B cell (primary cell): ENCODE data around the gene FAHD1. TPM values are rescaled to one million over a fixed set of nuclear protein-coding genes. Genes with fewer than 3 reads are reported as not detected.

Experiments used
- ATAC-seq: fragments of 200-7000 bp; cut with Tn5 transposase; one replicate; pipeline ENCODE4 v1.10.0; 2021; ENCODE audit warnings: low read depth, mild to moderate bottlenecking, moderate number of reproducible peaks, moderate library complexity
- CTCF ChIA-PET: fragments of 350-600 bp; sonication (Branson Sonifier 250); formaldehyde crosslinking; loops from one replicate; lab custom pipeline; 2021; ENCODE audit warnings: antibody characterized with exemption, inconsistent platforms; lab: Charles Lee
- POLR2A ChIA-PET: fragments of 350-600 bp; sonication (Branson Sonifier 250); formaldehyde crosslinking; loops from one replicate; lab custom pipeline; 2021; ENCODE audit warnings: antibody characterized with exemption; lab: Charles Lee
- DNase-seq: peaks from one replicate; pipeline ENCODE4 v3.0.0; 2013
- H2AFZ ChIP-seq: 2 replicates; pipeline ENCODE4 v1.6.1; 2012; ENCODE audit warnings: mild to moderate bottlenecking, low read depth, low read length; ENCODE audit not compliant: insufficient read depth, poor library complexity, severe bottlenecking
- H3K27ac ChIP-seq, 2 donors: 1 replicate in 1 of 2; 2 replicates in 1 of 2; pipeline ENCODE4 v1.5.1; 2012 to 2013; ENCODE audit warnings: low read length in 2 of 2, mild to moderate bottlenecking in 2 of 2, moderate library complexity in 1 of 2
- H3K27me3 ChIP-seq, 4 experiments: fragments of 200-600 bp in 1 of 4; sonication (generic) in 1 of 4; replicated peaks in 1 of 4; 1 replicate in 2 of 4; 2 replicates in 2 of 4; pipeline versions ENCODE4 v1.6.1 to v1.7.0; 2013 to 2016; ENCODE audit warnings: low read length in 3 of 4, mild to moderate bottlenecking in 2 of 4, mixed read lengths in 1 of 4, moderate library complexity in 1 of 4; ENCODE audit not compliant: insufficient read depth in 4 of 4, control insufficient read depth in 3 of 4; ENCODE audit errors: control extremely low read depth in 1 of 4
- H3K36me3 ChIP-seq, 2 experiments: replicated peaks in 1 of 2; 1 replicate in 1 of 2; 2 replicates in 1 of 2; pipeline versions ENCODE4 v1.6.1 to v1.7.1; 2013; ENCODE audit warnings: low read length in 1 of 2; ENCODE audit not compliant: insufficient read depth in 2 of 2, control insufficient read depth in 1 of 2; ENCODE audit errors: control extremely low read depth in 1 of 2, extremely low read depth in 1 of 2
- H3K4me1 ChIP-seq, 2 donors: fragments of 200-600 bp in 1 of 2; sonication (generic) in 1 of 2; 1 replicate in 1 of 2; 2 replicates in 1 of 2; pipeline versions ENCODE4 v1.5.1 to v1.6.1; 2013 to 2017; ENCODE audit warnings: low read length in 2 of 2; ENCODE audit not compliant: control insufficient read depth in 2 of 2, insufficient read depth in 2 of 2
- H3K4me2 ChIP-seq: replicated peaks from 2 replicates; pipeline ENCODE3; 2012; ENCODE audit warnings: mild to moderate bottlenecking, low read depth, low read length; ENCODE audit not compliant: poor library complexity, severe bottlenecking
- H3K4me3 ChIP-seq, 5 experiments: fragments of 200-600 bp in 1 of 5; sonication (generic) in 1 of 5; 1 replicate in 3 of 5; 2 replicates in 2 of 5; pipeline versions ENCODE4 v1.5.1 to v1.7.0; 2011 to 2016; ENCODE audit warnings: low read length in 4 of 5, mild to moderate bottlenecking in 4 of 5, low read depth in 2 of 5, control low read depth in 1 of 5, moderate library complexity in 1 of 5; ENCODE audit not compliant: insufficient read depth in 1 of 5; ENCODE audit errors: control extremely low read depth in 1 of 5, extremely low read depth in 1 of 5
- H3K79me2 ChIP-seq: fragments of 200-600 bp; sonication (generic); one replicate; pipeline ENCODE4 v1.6.0; 2016; ENCODE audit warnings: low read length; ENCODE audit not compliant: control insufficient read depth, insufficient read depth
- H3K9ac ChIP-seq: fragments of 200-600 bp; sonication (generic); 2 replicates; pipeline ENCODE4 v1.6.1; 2017; ENCODE audit warnings: mild to moderate bottlenecking, low read length, moderate library complexity
- H3K9me3 ChIP-seq, 3 donors: one replicate each; pipeline versions ENCODE4 v1.6.1 to v1.7.1; 2013; ENCODE audit warnings: low read length in 2 of 3; ENCODE audit not compliant: control insufficient read depth in 2 of 3, insufficient read depth in 1 of 3; ENCODE audit errors: control extremely low read depth in 1 of 3
- H4K20me1 ChIP-seq: 2 replicates; pipeline ENCODE4 v1.6.0; 2012; ENCODE audit warnings: mild to moderate bottlenecking, low read length; ENCODE audit not compliant: insufficient read depth, control insufficient read depth, poor library complexity, severe bottlenecking
- H3K27ac Mint-ChIP-seq: one replicate; pipeline ENCODE4 v1.8.0; 2021; ENCODE audit warnings: mixed read lengths
- H3K27me3 Mint-ChIP-seq: one replicate; pipeline ENCODE4 v1.8.0; 2021; ENCODE audit warnings: mixed read lengths
- H3K4me1 Mint-ChIP-seq: one replicate; pipeline ENCODE4 v1.8.0; 2021; ENCODE audit warnings: mixed read lengths
- H3K4me3 Mint-ChIP-seq: one replicate; pipeline ENCODE4 v1.8.0; 2021; ENCODE audit warnings: mixed read lengths
- H3K9me3 Mint-ChIP-seq: one replicate; pipeline ENCODE4 v1.8.0; 2022; ENCODE audit warnings: mixed read lengths; ENCODE audit not compliant: insufficient read depth
- EZH2 ChIP-seq: IDR thresholded peaks from 2 replicates; pipeline ENCODE4 v1.6.1; 2012; ENCODE audit warnings: borderline replicate concordance, low read depth, mild to moderate bottlenecking, moderate library complexity, low read length; ENCODE audit not compliant: insufficient read depth, poor library complexity, severe bottlenecking
- WGBS: methylation state at CpG from one replicate; pipeline ENCODE4 v1.1.5; 2013; ENCODE audit warnings: missing lambda C conversion rate; ENCODE audit not compliant: insufficient coverage; 5-methylcytosine and 5-hydroxymethylcytosine counted together
- intact Hi-C: fragments of 100-400 bp; cut with micrococcal nuclease; formaldehyde crosslinking; loops from one replicate; pipeline ENCODE4 v1.10.0; 2022
- polyA plus RNA-seq: library from polyadenylated mRNA; depleted of rRNA; stranded (reverse); fragments of >200 nt; gene quantifications from 2 replicates; pipeline ENCODE4 v1.2.3, GENCODE V29; 2012
- total RNA-seq, 2 donors: library from RNA; stranded (reverse); fragments of 120-200 nt in 1 of 2; gene quantifications; 1 replicate in 1 of 2; 2 replicates in 1 of 2; pipeline versions ENCODE4 v1.2.3 to v1.2.4, GENCODE V29; 2013 to 2022
- TF ChIP-seq, protein P1 (sequence below): fragments of 200-600 bp; IDR thresholded peaks from one replicate; pipeline ENCODE4 v1.8.0; 2022; ENCODE audit warnings: antibody characterized with exemption, mild to moderate bottlenecking

FAHD1 gene
- total and polyA plus RNA-seq, 2 donors (not counting 1 experiment from before 2014, with no cell fraction given), result 11.0 to 14.5 TPM

DNA sequence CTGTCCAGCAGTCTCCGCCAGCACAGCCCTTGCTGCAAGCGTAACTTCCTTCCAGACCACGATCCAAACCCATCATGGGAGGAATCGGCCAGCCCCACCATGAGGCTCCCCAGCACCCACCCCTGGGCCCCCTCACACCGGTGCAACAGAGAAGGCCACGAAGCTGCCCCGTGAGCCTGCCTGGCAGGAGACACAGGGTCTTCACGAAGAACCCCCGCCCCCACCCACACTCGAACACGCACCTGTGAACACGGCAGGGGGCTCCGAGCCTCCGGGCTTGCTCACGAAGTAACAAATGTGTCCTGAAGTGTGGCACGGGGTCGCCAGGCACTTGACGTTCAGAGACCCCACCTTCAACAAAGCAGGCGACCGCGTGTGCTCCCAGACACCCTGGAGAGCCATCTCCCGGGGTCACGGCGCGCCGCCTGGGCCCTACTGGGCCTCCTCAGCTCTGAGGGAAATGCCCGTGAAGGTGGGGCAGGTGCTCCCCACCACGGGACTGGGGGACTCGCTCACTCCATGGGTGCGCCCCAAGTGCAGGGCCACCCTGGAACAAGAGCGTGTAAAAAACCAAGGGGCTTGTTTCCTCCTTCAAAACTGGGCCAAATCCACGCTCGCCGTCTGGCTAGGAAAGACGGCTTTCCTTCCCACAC lies 8.0 kb upstream of the FAHD1 start:
- Histone ChIP-seq H3K36me3 (peaks cover 2 to 54% of the 10 kb centered on the region in 2 experiments), H3K9ac (no peak overlapping the region)
- peaks cover 4% of the 10 kb centered on the region for H3K4me1 Mint-ChIP-seq

DNA sequence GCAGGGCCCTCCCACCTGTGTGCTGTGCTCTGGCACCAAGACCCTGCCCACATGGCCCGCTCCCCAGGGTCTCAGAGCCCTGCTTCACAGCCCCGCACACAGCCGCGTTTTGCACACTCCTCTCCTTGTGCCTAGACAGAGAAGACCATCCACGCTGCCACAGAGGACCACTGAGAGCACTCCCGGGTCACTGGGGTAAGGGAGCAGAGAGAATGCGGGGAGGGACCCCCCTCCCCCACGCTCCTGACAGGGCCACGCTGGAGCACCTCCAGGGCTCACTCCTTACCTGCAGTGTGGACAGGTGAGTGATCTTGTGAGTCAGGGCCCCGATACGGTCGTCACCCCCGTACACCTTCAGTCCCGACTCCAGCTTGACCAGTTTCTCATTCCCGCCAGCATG lies 7.4 kb upstream of the FAHD1 start:
- POLR2A ChIA-PET, result no interaction called here
- CTCF ChIA-PET, result no interaction called here
- H3K9me3 ChIP-seq, result no peaks in the 10 kb centered on the region
- peaks cover 38% of the 10 kb centered on the region for H3K79me2 ChIP-seq
- H3K4me1 Mint-ChIP-seq, result peaks cover 9% of the 10 kb centered on the region
- H4K20me1 ChIP-seq, result peaks cover 47% of the 10 kb centered on the region
- WGBS, result 98% methylated on average over 10 of the region's 15 CpGs
- H3K27ac ChIP-seq, result no peak overlapping the region
- H3K27ac Mint-ChIP-seq, result no peak overlapping the region
- no peak overlapping the region for H3K4me3 Mint-ChIP-seq
- ATAC-seq (no peak), DNase-seq (no peak)
- peaks cover 2 to 54% of the 10 kb centered on the region in 2 experiments for H3K36me3 ChIP-seq
- no peaks in the 10 kb centered on the region for H3K4me1 ChIP-seq
- no peaks in the 10 kb centered on the region for H3K27me3 Mint-ChIP-seq
- no peaks in the 10 kb centered on the region for H3K27me3 ChIP-seq
- no peak overlapping the region for H3K4me3 ChIP-seq
- no peak overlapping the region for H2AFZ ChIP-seq
- H3K4me2 ChIP-seq, result no peak overlapping the region
- H3K9ac ChIP-seq, result no peak overlapping the region
- H3K9me3 Mint-ChIP-seq, result no peaks in the 10 kb centered on the region
- TF ChIP-seq, protein P1, sequence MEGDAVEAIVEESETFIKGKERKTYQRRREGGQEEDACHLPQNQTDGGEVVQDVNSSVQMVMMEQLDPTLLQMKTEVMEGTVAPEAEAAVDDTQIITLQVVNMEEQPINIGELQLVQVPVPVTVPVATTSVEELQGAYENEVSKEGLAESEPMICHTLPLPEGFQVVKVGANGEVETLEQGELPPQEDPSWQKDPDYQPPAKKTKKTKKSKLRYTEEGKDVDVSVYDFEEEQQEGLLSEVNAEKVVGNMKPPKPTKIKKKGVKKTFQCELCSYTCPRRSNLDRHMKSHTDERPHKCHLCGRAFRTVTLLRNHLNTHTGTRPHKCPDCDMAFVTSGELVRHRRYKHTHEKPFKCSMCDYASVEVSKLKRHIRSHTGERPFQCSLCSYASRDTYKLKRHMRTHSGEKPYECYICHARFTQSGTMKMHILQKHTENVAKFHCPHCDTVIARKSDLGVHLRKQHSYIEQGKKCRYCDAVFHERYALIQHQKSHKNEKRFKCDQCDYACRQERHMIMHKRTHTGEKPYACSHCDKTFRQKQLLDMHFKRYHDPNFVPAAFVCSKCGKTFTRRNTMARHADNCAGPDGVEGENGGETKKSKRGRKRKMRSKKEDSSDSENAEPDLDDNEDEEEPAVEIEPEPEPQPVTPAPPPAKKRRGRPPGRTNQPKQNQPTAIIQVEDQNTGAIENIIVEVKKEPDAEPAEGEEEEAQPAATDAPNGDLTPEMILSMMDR, result no peak
- no peak for TF ChIP-seq EZH2
- intact Hi-C loops, result no loop called here

More for the DNA sequence above, 8.0 kb upstream of the FAHD1 start:
- Mint-ChIP-seq H3K4me3 (no peak overlapping the region), H3K9me3 (no peaks in the 10 kb centered on the region), H3K27me3 (no peaks in the 10 kb centered on the region), H3K27ac (no peak overlapping the region)
- H3K4me1 ChIP-seq, result no peaks in the 10 kb centered on the region
- no peak overlapping the region for H3K27ac ChIP-seq
- no peak for ATAC-seq
- POLR2A ChIA-PET, result no interaction called here
- H3K79me2 ChIP-seq, result peaks cover 32% of the 10 kb centered on the region
- over 99% methylated on average over 29 of the region's 35 CpGs for WGBS
- H4K20me1 ChIP-seq, result peaks cover 41% of the 10 kb centered on the region
- no peak for TF ChIP-seq EZH2
- TF ChIP-seq, protein P1, result no peak
- H3K27me3 ChIP-seq, result no peaks in the 10 kb centered on the region
- H2AFZ ChIP-seq, result no peak overlapping the region
- intact Hi-C loops, result no loop called here
- H3K4me3 ChIP-seq, result no peak overlapping the region
- H3K4me2 ChIP-seq, result no peak overlapping the region
- no peaks in the 10 kb centered on the region for H3K9me3 ChIP-seq
- DNase-seq, result no peak
- CTCF ChIA-PET, result no interaction called here
